PFSK-1 (cell line): ENCODE measurements around the gene LRFN5.

Experiments used
- FOXP2 ChIP-seq: optimal IDR thresholded peaks from 2 replicates; pipeline ENCODE3; 2011; ENCODE audit warnings: borderline replicate concordance, control low read depth, inconsistent platforms; ENCODE audit not compliant: insufficient read depth; ENCODE audit errors: extremely low read length, extremely low read depth
- POLR2AphosphoS5 ChIP-seq: IDR thresholded peaks from 2 replicates; pipeline ENCODE4 v1.6.1; 2012; ENCODE audit warnings: low read depth, mild to moderate bottlenecking, control low read depth, low read length, moderate library complexity
- SIN3A ChIP-seq: IDR thresholded peaks from 2 replicates; pipeline ENCODE4 v1.6.1; 2012; ENCODE audit warnings: mild to moderate bottlenecking, low read length, moderate library complexity, borderline replicate concordance; ENCODE audit not compliant: insufficient read depth
- TAF1 ChIP-seq: IDR thresholded peaks from 2 replicates; pipeline ENCODE4 v1.6.1; 2012; ENCODE audit warnings: low read length, control low read depth, borderline replicate concordance; ENCODE audit not compliant: insufficient read depth
- TF ChIP-seq, protein P1 (sequence below), 2 experiments: IDR thresholded peaks; 2 replicates each; pipeline versions ENCODE4 v1.6.1 to v1.8.0; 2011 to 2012; ENCODE audit warnings: low read depth in 2 of 2, low read length in 2 of 2, control low read depth in 1 of 2, inconsistent platforms in 1 of 2, mild to moderate bottlenecking in 1 of 2, moderate library complexity in 1 of 2; ENCODE audit not compliant: insufficient read depth in 1 of 2

The LRFN5 gene

DNA sequence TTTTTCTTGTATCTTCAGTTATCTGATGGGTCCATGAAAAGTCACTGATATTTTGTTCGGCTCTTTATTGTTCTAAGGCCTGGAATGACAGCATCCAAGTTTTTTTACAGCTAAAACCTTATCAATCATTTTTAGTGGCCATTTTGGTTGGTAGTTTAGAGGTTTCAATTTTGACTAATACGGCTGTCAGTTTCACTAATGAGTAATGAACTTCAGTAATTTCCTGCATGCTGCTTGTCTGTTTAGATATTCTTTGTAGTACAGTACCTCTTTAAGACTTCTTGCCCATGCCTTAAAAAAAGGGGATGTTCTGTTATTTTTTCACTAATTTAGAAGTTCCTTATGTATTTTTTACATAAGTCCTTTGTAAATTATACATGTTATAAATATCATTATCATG, 176.7 kb downstream of the LRFN5 start:
- TF ChIP-seq SIN3A, result no peak
- TF ChIP-seq, protein P1, sequence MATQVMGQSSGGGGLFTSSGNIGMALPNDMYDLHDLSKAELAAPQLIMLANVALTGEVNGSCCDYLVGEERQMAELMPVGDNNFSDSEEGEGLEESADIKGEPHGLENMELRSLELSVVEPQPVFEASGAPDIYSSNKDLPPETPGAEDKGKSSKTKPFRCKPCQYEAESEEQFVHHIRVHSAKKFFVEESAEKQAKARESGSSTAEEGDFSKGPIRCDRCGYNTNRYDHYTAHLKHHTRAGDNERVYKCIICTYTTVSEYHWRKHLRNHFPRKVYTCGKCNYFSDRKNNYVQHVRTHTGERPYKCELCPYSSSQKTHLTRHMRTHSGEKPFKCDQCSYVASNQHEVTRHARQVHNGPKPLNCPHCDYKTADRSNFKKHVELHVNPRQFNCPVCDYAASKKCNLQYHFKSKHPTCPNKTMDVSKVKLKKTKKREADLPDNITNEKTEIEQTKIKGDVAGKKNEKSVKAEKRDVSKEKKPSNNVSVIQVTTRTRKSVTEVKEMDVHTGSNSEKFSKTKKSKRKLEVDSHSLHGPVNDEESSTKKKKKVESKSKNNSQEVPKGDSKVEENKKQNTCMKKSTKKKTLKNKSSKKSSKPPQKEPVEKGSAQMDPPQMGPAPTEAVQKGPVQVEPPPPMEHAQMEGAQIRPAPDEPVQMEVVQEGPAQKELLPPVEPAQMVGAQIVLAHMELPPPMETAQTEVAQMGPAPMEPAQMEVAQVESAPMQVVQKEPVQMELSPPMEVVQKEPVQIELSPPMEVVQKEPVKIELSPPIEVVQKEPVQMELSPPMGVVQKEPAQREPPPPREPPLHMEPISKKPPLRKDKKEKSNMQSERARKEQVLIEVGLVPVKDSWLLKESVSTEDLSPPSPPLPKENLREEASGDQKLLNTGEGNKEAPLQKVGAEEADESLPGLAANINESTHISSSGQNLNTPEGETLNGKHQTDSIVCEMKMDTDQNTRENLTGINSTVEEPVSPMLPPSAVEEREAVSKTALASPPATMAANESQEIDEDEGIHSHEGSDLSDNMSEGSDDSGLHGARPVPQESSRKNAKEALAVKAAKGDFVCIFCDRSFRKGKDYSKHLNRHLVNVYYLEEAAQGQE (IDR thresholded peaks at IDR 0.05; ENCODE audit: insufficient read depth in 1 of 2, low read depth in 2 of 2, low read length in 2 of 2), result no peak
- TF ChIP-seq FOXP2, result no peak
- no peak for TF ChIP-seq POLR2AphosphoS5
- TF ChIP-seq TAF1, result no peak

DNA sequence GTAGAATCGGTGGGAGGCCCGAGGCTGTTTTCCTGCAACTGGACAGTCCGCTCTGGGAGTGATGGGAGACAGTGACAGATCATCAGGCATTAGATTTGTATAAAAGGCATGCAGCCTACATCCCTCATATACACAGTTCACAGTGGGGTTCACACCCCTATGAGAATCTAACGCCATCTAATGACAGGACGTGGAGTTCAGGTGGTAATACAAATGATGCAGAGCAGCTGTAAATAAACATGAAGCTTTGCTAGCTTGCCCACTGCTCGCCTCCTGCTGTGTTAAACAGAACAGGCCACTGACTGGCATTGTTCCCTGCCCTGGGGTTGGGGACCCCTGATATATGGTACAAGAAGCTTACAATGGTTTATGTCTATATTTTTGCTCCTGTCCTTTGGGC, 179.0 kb downstream of the LRFN5 start:
- no peak for TF ChIP-seq TAF1
- TF ChIP-seq POLR2AphosphoS5, result no peak
- no peak for TF ChIP-seq FOXP2
- TF ChIP-seq, protein P1 (IDR thresholded peaks at IDR 0.05; ENCODE audit: insufficient read depth in 1 of 2, low read depth in 2 of 2, low read length in 2 of 2), result no peak
- TF ChIP-seq SIN3A, result no peak

DNA sequence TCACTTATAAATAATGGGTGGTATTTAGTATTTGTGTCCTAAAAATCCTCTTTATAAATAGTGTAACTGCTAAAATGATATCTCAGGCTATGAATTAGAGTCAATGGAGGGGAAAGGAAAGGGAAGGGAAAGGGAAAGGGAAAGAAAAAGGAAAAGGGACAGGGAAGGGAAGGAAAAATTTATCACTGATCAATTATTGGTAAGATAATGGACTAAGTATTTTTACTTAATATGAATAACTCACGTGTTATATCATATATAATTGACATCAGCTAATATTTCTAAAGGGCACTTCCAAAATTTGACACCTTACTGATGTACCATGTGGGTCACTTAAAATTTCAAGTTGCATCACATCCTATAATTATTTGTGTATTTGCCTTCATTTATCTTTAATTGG, 193.1 kb downstream of the LRFN5 start:
- TF ChIP-seq FOXP2 (no peak), SIN3A (no peak)
- TF ChIP-seq, protein P1 (IDR thresholded peaks at IDR 0.05; ENCODE audit: insufficient read depth in 1 of 2, low read depth in 2 of 2, low read length in 2 of 2), result no peak

DNA sequence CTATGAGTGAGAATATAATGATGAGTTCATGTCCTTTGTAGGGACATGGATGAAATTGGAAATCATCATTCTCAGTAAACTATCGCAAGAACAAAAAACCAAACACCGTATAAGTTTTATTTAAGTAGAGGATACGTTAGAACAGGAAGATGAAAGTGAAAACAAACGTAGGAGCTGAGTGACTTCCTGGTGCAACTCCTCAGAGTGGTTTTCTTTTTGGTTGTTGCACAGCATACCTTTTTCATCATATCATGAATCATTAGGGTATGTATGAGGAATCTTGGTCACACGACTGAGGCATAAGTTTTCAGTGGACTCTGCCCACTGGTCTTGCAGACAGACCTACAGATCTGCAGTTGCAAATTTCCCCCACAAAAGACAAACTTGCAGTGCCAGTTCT, 199.0 kb downstream of the LRFN5 start:
- TF ChIP-seq, protein P1 (IDR thresholded peaks at IDR 0.05; ENCODE audit: insufficient read depth in 1 of 2, low read depth in 2 of 2, low read length in 2 of 2), result no peak
- TF ChIP-seq TAF1, result no peak
- no peak for TF ChIP-seq POLR2AphosphoS5
- TF ChIP-seq SIN3A, result no peak
- no peak for TF ChIP-seq FOXP2

DNA sequence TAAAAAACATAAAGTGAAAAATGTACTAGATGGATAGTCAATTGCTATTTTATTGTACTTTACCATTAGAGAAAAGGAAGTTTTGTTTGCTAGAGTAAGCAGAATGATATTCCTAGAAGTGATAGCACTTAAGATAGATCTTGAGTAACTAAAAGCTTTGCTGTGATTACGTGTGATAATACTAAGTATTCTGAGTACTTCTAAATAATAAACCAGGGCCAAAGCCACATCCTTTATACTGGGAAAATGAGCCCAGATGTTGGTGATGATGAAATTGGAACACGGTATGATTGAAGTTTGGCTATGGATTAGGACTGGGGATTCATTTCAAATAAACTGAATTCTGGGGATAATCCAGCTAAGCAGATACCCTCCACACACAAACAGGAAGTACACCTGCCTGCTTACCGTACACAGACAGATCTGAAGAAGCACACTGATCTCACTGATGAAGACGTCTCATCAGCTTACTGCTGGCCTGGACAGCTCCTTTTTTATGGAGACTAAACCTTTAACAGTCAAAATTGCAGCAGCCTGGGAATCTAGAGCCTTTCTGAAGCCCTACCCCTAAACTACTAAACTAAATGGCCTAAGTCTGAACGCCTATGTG, 199.8 kb downstream of the LRFN5 start:
- TF ChIP-seq TAF1, result no peak
- TF ChIP-seq, protein P1 (IDR thresholded peaks at IDR 0.05; ENCODE audit: insufficient read depth in 1 of 2, low read depth in 2 of 2, low read length in 2 of 2), result peak in 1 of 2 experiments; percentile 46; a peak in 1 of 4 replicates
